Measurements from ENCODE around the gene UNKL. TPM values are rescaled to one million over a fixed set of nuclear protein-coding genes. Genes with fewer than 3 reads are reported as not detected.

Gene UNKL
- total and polyA plus RNA-seq, 2 donors (not counting 1 experiment from before 2014, with no cell fraction given), result 53.9 to 178 TPM

DNA sequence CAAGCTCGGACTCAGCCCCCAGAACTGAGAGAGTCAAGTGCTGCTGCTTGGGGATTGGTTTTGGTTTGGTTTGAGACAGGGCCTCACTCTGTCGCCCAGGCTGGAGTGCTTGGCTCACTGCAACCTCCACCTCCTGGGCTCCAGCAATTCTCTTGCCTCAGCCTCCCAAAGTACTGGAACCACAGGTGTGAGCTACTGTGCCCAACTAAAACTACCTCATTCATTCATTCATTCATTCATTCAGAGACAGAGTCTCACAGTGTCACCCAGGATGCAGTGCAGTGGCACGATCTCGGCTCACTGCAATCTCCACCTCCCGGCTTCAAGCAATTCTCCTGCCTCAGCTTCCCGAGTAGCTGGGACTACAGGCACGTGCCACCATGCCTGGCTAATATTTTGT lies 24.7 kb downstream of the UNKL start:
- no peak overlapping the region for H3K9ac ChIP-seq (ENCODE audit: low read length)
- no peak overlapping the region for H3K4me3 ChIP-seq (ENCODE audit: control extremely low read depth in 1 of 5, extremely low read depth in 1 of 5, insufficient read depth in 1 of 5, low read depth in 2 of 5, low read length in 4 of 5)
- peaks cover 66% of the 10 kb centered on the region for H4K20me1 ChIP-seq (ENCODE audit: control insufficient read depth, insufficient read depth, low read length, poor library complexity, severe bottlenecking)
- peaks cover 66% of the 10 kb centered on the region for H3K79me2 ChIP-seq (ENCODE audit: control insufficient read depth, insufficient read depth, low read length)
- CTCF ChIA-PET, result interaction anchor here (1.1 kb wide), 1 partner anchor 54 kb away, joined by 3 read pairs; no protein-coding TSS in a partner anchor
- ATAC-seq (ENCODE audit: low read depth) (no peak), DNase-seq (no peak)
- WGBS (ENCODE audit: insufficient coverage), result 86% methylated on average over 3 of the region's 7 CpGs
- no peak overlapping the region for H3K27ac Mint-ChIP-seq
- H3K27ac ChIP-seq (ENCODE audit: low read length in 2 of 2), result no peak overlapping the region
- no peak overlapping the region for H3K4me3 Mint-ChIP-seq
- H3K27me3 ChIP-seq (replicated peaks in 1 of 4; ENCODE audit: control extremely low read depth in 1 of 4, control insufficient read depth in 3 of 4, insufficient read depth in 4 of 4, low read length in 3 of 4), result no peaks in the 10 kb centered on the region
- H3K4me2 ChIP-seq (replicated peaks; ENCODE audit: low read depth, low read length, poor library complexity, severe bottlenecking), result no peak overlapping the region
- H3K36me3 ChIP-seq (replicated peaks in 1 of 2; ENCODE audit: control extremely low read depth in 1 of 2, control insufficient read depth in 1 of 2, extremely low read depth in 1 of 2, insufficient read depth in 2 of 2, low read length in 1 of 2), result peaks cover 6 to 63% of the 10 kb centered on the region in 2 experiments
- no peaks in the 10 kb centered on the region for H3K4me1 Mint-ChIP-seq
- TF ChIP-seq, protein P1, sequence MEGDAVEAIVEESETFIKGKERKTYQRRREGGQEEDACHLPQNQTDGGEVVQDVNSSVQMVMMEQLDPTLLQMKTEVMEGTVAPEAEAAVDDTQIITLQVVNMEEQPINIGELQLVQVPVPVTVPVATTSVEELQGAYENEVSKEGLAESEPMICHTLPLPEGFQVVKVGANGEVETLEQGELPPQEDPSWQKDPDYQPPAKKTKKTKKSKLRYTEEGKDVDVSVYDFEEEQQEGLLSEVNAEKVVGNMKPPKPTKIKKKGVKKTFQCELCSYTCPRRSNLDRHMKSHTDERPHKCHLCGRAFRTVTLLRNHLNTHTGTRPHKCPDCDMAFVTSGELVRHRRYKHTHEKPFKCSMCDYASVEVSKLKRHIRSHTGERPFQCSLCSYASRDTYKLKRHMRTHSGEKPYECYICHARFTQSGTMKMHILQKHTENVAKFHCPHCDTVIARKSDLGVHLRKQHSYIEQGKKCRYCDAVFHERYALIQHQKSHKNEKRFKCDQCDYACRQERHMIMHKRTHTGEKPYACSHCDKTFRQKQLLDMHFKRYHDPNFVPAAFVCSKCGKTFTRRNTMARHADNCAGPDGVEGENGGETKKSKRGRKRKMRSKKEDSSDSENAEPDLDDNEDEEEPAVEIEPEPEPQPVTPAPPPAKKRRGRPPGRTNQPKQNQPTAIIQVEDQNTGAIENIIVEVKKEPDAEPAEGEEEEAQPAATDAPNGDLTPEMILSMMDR (IDR thresholded peaks at IDR 0.05), result no peak
- TF ChIP-seq EZH2 (IDR thresholded peaks at IDR 0.05; ENCODE audit: borderline replicate concordance, insufficient read depth, low read depth, low read length, poor library complexity, severe bottlenecking), result no peak
- H3K9me3 Mint-ChIP-seq (ENCODE audit: insufficient read depth), result no peaks in the 10 kb centered on the region
- H2AFZ ChIP-seq (ENCODE audit: insufficient read depth, low read depth, low read length, poor library complexity, severe bottlenecking), result no peak overlapping the region
- H3K9me3 ChIP-seq (ENCODE audit: control extremely low read depth in 1 of 3, control insufficient read depth in 2 of 3, insufficient read depth in 1 of 3, low read length in 2 of 3), result no peaks in the 10 kb centered on the region
- POLR2A ChIA-PET, result no interaction called here
- no peaks in the 10 kb centered on the region for H3K27me3 Mint-ChIP-seq
- intact Hi-C loops (cut with micrococcal nuclease), result no loop called here
- no peaks in the 10 kb centered on the region for H3K4me1 ChIP-seq (ENCODE audit: control insufficient read depth in 2 of 2, insufficient read depth in 2 of 2, low read length in 2 of 2)

DNA sequence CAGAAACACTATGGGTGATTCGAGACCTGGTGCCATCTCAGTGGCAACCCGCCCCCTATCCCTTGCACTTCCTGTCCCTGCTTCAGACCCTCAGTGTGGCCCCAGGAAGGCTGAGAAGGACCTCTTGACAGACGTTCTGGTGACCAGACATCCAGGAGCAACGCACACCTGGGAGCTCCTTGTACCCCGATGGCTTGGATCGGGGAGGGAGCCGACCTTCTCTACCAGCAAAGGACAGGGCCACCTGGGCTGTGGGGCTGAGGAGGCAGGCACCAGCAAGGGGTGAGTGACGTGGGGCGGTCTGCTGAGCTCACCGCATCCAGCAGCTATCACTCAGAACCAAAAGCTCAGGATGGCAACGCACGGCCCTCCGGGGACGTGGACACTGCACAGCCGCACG lies 27.2 kb downstream of the UNKL start:
- 98% methylated on average over 13 of the region's 16 CpGs for WGBS (ENCODE audit: insufficient coverage)
- H3K9me3 Mint-ChIP-seq (ENCODE audit: insufficient read depth), result no peaks in the 10 kb centered on the region
- CTCF ChIA-PET, result no interaction called here

More for the DNA sequence above, 27.2 kb downstream of the UNKL start:
- Histone ChIP-seq H3K9me3 (ENCODE audit: control extremely low read depth in 1 of 3, control insufficient read depth in 2 of 3, insufficient read depth in 1 of 3, low read length in 2 of 3) (no peaks in the 10 kb centered on the region), H4K20me1 (ENCODE audit: control insufficient read depth, insufficient read depth, low read length, poor library complexity, severe bottlenecking) (peaks cover 69% of the 10 kb centered on the region), H3K79me2 (ENCODE audit: control insufficient read depth, insufficient read depth, low read length) (peaks cover 64% of the 10 kb centered on the region), H3K4me1 (ENCODE audit: control insufficient read depth in 2 of 2, insufficient read depth in 2 of 2, low read length in 2 of 2) (no peaks in the 10 kb centered on the region), H2AFZ (ENCODE audit: insufficient read depth, low read depth, low read length, poor library complexity, severe bottlenecking) (no peak overlapping the region), H3K27me3 (replicated peaks in 1 of 4; ENCODE audit: control extremely low read depth in 1 of 4, control insufficient read depth in 3 of 4, insufficient read depth in 4 of 4, low read length in 3 of 4) (no peaks in the 10 kb centered on the region), H3K4me2 (replicated peaks; ENCODE audit: low read depth, low read length, poor library complexity, severe bottlenecking) (no peak overlapping the region), H3K9ac (ENCODE audit: low read length) (no peak overlapping the region), H3K27ac (ENCODE audit: low read length in 2 of 2) (no peak overlapping the region), H3K4me3 (ENCODE audit: control extremely low read depth in 1 of 5, extremely low read depth in 1 of 5, insufficient read depth in 1 of 5, low read depth in 2 of 5, low read length in 4 of 5) (no peak overlapping the region), H3K36me3 (replicated peaks in 1 of 2; ENCODE audit: control extremely low read depth in 1 of 2, control insufficient read depth in 1 of 2, extremely low read depth in 1 of 2, insufficient read depth in 2 of 2, low read length in 1 of 2) (peaks cover 0 to 51% of the 10 kb centered on the region in 2 experiments)
- no peak for ATAC-seq (ENCODE audit: low read depth)
- Mint-ChIP-seq H3K27me3 (no peaks in the 10 kb centered on the region), H3K27ac (no peak overlapping the region), H3K4me3 (no peak overlapping the region), H3K4me1 (no peaks in the 10 kb centered on the region)
- no peak for TF ChIP-seq EZH2 (IDR thresholded peaks at IDR 0.05; ENCODE audit: borderline replicate concordance, insufficient read depth, low read depth, low read length, poor library complexity, severe bottlenecking)
- TF ChIP-seq, protein P1 (IDR thresholded peaks at IDR 0.05), result no peak
- intact Hi-C loops (cut with micrococcal nuclease), result no loop called here
- POLR2A ChIA-PET, result no interaction called here
- no peak for DNase-seq

Measured in B cell (primary cell).